Subcutaneous adipose tissue (tissue), 4 donors: Measurements from ENCODE around the gene MINDY1. TPM values are rescaled to one million over a fixed set of nuclear protein-coding genes. Genes with fewer than 3 reads are reported as not detected.

ENCODE experiments used
- CTCF ChIP-seq: fragments of 450-650 bp; IDR thresholded peaks from one replicate; pipeline ENCODE4 v1.5.1; 2016; ENCODE audit warnings: low read depth, mild to moderate bottlenecking, control low read depth, antibody characterized with exemption, moderate library complexity
- small RNA-seq: library from RNA; depleted of rRNA; stranded (forward); fragments of <200 nt; gene quantifications from one replicate; pipeline ENCODE3, GENCODE V24; 2016
- total RNA-seq, 4 donors: library from RNA; depleted of rRNA; stranded (reverse); fragments of >200 nt; gene quantifications; one replicate each; pipeline ENCODE4 v1.1.0, GENCODE V29; 2016

The MINDY1 gene
- total RNA-seq, 4 donors from 2014 or later = 8.5 to 31.4 (median 30.7) TPM

- no peak for TF ChIP-seq CTCF
These were observed 46.1 kb downstream of the MINDY1 start for GRCh38 chr1:150960646-150961045.

- TF ChIP-seq CTCF = no peak
These were observed 49.0 kb downstream of the MINDY1 start for GRCh38 chr1:150957666-150958065.

DNA sequence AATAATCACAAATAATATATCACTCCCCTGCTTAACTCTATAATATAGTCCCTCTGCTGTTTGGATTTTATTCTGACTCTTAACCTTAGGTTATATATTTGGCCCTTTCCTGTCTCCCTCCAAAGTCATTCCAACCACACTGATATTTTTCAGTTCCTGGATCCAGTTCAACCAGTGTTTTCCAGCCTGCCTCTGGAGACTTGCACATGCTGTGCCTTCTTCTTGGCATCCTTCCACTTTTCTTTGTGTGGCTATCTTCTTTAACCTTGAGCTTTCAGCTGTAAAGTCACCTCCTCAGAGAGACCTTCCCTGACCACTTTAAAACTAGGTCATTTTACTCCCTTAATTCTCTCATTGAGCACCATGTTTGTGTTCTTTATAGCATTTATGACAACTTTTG is 51.4 kb downstream of the MINDY1 start:
- no peak for TF ChIP-seq CTCF

GRCh38 chr1:150954708-150955107 is 52.0 kb downstream of the MINDY1 start:
- TF ChIP-seq CTCF = no peak

Small RNA genes lying within 50 kb of the gene (small RNA-seq; reads per million reads assigned to genes)
- not detected for gene RNU6-884P

Other genes with a start within 250 kb of the MINDY1 start
- 100 to 1,000 TPM in 3 of 4 donors, 10 to 100 TPM in 1; 72.2 to 903 (median 174) TPM for gene CTSS, start 241.1 kb downstream of the MINDY1 start, total RNA-seq
- 100 to 1,000 TPM in 3 of 4 donors, 10 to 100 TPM in 1; 77.2 to 290 (median 235) TPM for gene CTSK, start 198.6 kb downstream of the MINDY1 start, total RNA-seq
- gene ARNT, start 130.3 kb downstream of the MINDY1 start, total RNA-seq = 10 to 100 TPM; 59.7 to 75.5 (median 67.5) TPM
- not detected for gene CTXND2, start 119.8 kb downstream of the MINDY1 start, total RNA-seq
- 10 to 100 TPM; 32.3 to 41.4 (median 39.5) TPM for gene SETDB1, start 80.5 kb downstream of the MINDY1 start, total RNA-seq
- gene CERS2, start 32.1 kb downstream of the MINDY1 start, total RNA-seq = 100 to 1,000 TPM in 3 of 4 donors, 10 to 100 TPM in 1; 67.4 to 140 (median 112) TPM
- gene ANXA9, start 24.6 kb downstream of the MINDY1 start, total RNA-seq = 1 to 10 TPM in 1 of 4 donors, under 1 TPM in 1, not detected in 2; 0.68 to 1.3 TPM
- 10 to 100 TPM; 16.5 to 29.5 (median 17.8) TPM for gene PRUNE1, start 1.5 kb upstream of the MINDY1 start, total RNA-seq
- under 1 TPM in 3 of 4 donors, not detected in 1; 0.16 to 0.88 (median 0.34) TPM for gene BNIPL, start 29.7 kb upstream of the MINDY1 start, total RNA-seq
- gene C1orf56, start 40.8 kb upstream of the MINDY1 start, total RNA-seq = 1 to 10 TPM; 4.4 to 7.9 (median 5.5) TPM
- gene CDC42SE1, start 52.7 kb upstream of the MINDY1 start, total RNA-seq = 10 to 100 TPM; 44.5 to 55.4 (median 47.7) TPM
- 1 to 10 TPM in 1 of 4 donors, under 1 TPM in 3; 0.19 to 1.5 (median 0.45) TPM for gene MLLT11, start 53.5 kb upstream of the MINDY1 start, total RNA-seq
- gene GABPB2, start 63.9 kb upstream of the MINDY1 start, total RNA-seq = 10 to 100 TPM; 16.5 to 23.5 (median 20.6) TPM
- gene SEMA6C, start 139.7 kb upstream of the MINDY1 start, total RNA-seq = 10 to 100 TPM in 1 of 4 donors, 1 to 10 TPM in 3; 4.0 to 19.2 (median 5.3) TPM
- gene TNFAIP8L2, start 149.7 kb upstream of the MINDY1 start, total RNA-seq = 10 to 100 TPM in 2 of 4 donors, 1 to 10 TPM in 2; 5.7 to 30.9 (median 11.5) TPM
- 10 to 100 TPM; 10.1 to 15.0 (median 10.9) TPM for gene LYSMD1, start 159.0 kb upstream of the MINDY1 start, total RNA-seq
- gene SCNM1, start 159.2 kb upstream of the MINDY1 start, total RNA-seq = 10 to 100 TPM; 20.3 to 34.6 (median 25.8) TPM
- not detected for gene TMOD4, start 169.1 kb upstream of the MINDY1 start, total RNA-seq
- 10 to 100 TPM; 21.9 to 39.2 (median 26.5) TPM for gene VPS72, start 183.3 kb upstream of the MINDY1 start, total RNA-seq
- 10 to 100 TPM; 29.7 to 70.9 (median 46.6) TPM for gene PIP5K1A, start 191.7 kb upstream of the MINDY1 start, total RNA-seq
- 100 to 1,000 TPM; 113 to 200 (median 160) TPM for gene PSMD4, start 247.8 kb upstream of the MINDY1 start, total RNA-seq